Heart right ventricle (tissue), 16 donors: ENCODE measurements around the gene PAN3. TPM values are rescaled to one million over a fixed set of nuclear protein-coding genes. Genes with fewer than 3 reads are reported as not detected.

Experiments
- ATAC-seq, 8 donors: fragments of 200-7000 bp; cut with Tn5 transposase; one replicate each; pipeline ENCODE4 v1.9.1; 2020; ENCODE audit warnings: mild to moderate bottlenecking in 8 of 8, moderate library complexity in 8 of 8, moderate number of reproducible peaks in 1 of 8
- DNase-seq, 2 donors: peaks; one replicate each; pipeline ENCODE4 v3.0.0-alpha.2; 2020
- H3K27ac ChIP-seq, 10 donors: fragments of 200-600 bp; sonication (generic) in 2 of 10; one replicate each; pipeline versions ENCODE4 v1.5.0 to v1.8.0; 2020 to 2022; ENCODE audit warnings: mild to moderate bottlenecking in 3 of 10
- H3K27me3 ChIP-seq, 7 donors: fragments of 200-600 bp; one replicate each; pipeline ENCODE4 v1.8.0; 2021 to 2022; ENCODE audit warnings: mild to moderate bottlenecking in 2 of 7
- H3K36me3 ChIP-seq, 9 donors: fragments of 200-600 bp; sonication (generic) in 1 of 9; one replicate each; pipeline versions ENCODE4 v1.5.0 to v1.8.0; 2020 to 2022; ENCODE audit warnings: mild to moderate bottlenecking in 2 of 9
- H3K4me1 ChIP-seq, 9 donors: fragments of 200-600 bp; sonication (generic) in 1 of 9; one replicate each; pipeline versions ENCODE4 v1.5.0 to v1.8.0; 2020 to 2022; ENCODE audit warnings: mild to moderate bottlenecking in 4 of 9
- H3K4me3 ChIP-seq, 10 donors: fragments of 200-600 bp; sonication (generic) in 2 of 10; one replicate each; pipeline versions ENCODE4 v1.5.0 to v1.8.0; 2020 to 2022; ENCODE audit warnings: mild to moderate bottlenecking in 7 of 10, moderate library complexity in 2 of 10
- H3K9me3 ChIP-seq, 11 donors: fragments of 200-600 bp in 10 of 11; sonication (generic) in 2 of 11; one replicate each; pipeline versions ENCODE4 v1.5.0 to v1.8.0; 2013 to 2022; ENCODE audit warnings: mild to moderate bottlenecking in 2 of 11, control low read depth in 1 of 11, moderate library complexity in 1 of 11
- WGBS, 2 donors: extraction: QIAGEN DNeasy Blood & Tissue Kit; methylation state at CpG; one replicate each; pipeline ENCODE4 v1.1.7; 2013; ENCODE audit warnings: inconsistent platforms in 1 of 2; 5-methylcytosine and 5-hydroxymethylcytosine counted together
- intact Hi-C, 10 donors: fragments of 100-400 bp; cut with DNase I; formaldehyde crosslinking; loops; one replicate each; pipeline versions ENCODE4 v1.11.1 to v1.14.2; 2022
- polyA plus RNA-seq, 2 donors: library from polyadenylated mRNA; stranded (reverse); fragments of 200-250 nt; gene quantifications; one replicate each; pipeline ENCODE4 v1.2.3, GENCODE V29; 2013
- total RNA-seq, 10 donors: library from RNA; stranded (reverse); fragmentation: NEBNext Ultra II Directional in 3 of 10; extraction: Animal tissue kit (Norgen Biotek cat#: 25700) in 3 of 10; gene quantifications; one replicate each; pipeline versions ENCODE4 v1.2.1 to v1.2.4, GENCODE V29; 2021 to 2023
- TF ChIP-seq, protein P1 (sequence below), 9 donors: fragments of 200-600 bp; sonication (generic) in 2 of 9; IDR thresholded peaks; one replicate each; pipeline versions ENCODE4 v1.5.0 to v1.8.0; 2021 to 2022; ENCODE audit warnings: antibody characterized with exemption in 9 of 9, mild to moderate bottlenecking in 5 of 9, moderate library complexity in 1 of 9
- donor health status: Arrhythmogenic right ventricular cardiomyopathy.
- donor health status: ischemic (EF 13 %, LVEDD 7.1; RV severe dilation, severe dysfunction).
- donor health status: healthy with polysubstance abuse.
- donor health status: DM: no; HTN: yes; CAD: no.
- donor health status: DM: no; HTN: no; CAD: no.
- donor health status: ischemic (EF 25% LVEDD 6.9; RV normal size, moderate dysfunction).
- donor health status: ischemic (EF 25% LVEDD 5.7; RV mildly dilated, moderate dysfunction).
- donor health status: healthy.
- donor health status: DM: yes; HTN: yes; CAD: no.
- donor health status: Ischemic cardiomyopathy.
- donor health status: ischemic (EF 35%, LVEDD 5.7; RV mildly dilated, moderate dysfunction).
- donor health status: nonischemic (EF 11% LVEDD 7.7; RV severe dilation, severe dysfunction).
- donor health status: DM: yes; HTN: yes; CAD: no.
- donor health status: PGD.
- donor health status: ischemic (EF 29% LVEDD 5.4; RV normal size, mild dysfunction).
- donor health status: nonischemic (EF 23%, LVEDD 6.1; RV moderate dilation, normal function).

PAN3 gene
- total and polyA plus RNA-seq, 12 donors: 2.8 to 16.2 (median 10.8) TPM

DNA sequence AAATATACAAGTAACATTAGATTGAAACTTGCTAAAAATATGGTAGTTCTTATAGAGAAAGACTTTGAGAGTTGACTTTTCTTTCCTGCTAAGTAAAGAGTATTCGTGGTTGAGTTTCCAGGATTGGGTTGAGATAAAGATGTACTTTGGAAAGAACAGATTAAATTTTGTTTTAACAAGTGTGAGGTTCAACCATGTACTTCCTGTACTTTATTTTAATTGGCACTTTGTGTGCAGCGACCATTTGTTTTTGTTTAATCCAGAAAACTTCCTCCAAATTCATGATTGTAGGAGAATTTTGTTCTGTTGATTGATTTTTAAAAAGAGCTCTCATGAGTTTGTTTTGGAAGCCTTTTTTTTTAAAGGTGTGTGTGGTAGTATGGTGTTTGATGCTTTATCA, 46.9 kb downstream of the PAN3 start:
- intact Hi-C loops: no loop called here
- Histone ChIP-seq H3K9me3 (no peaks in the 10 kb centered on the region), H3K4me3 (no peak overlapping the region), H3K27me3 (no peaks in the 10 kb centered on the region), H3K27ac (peak overlapping the region in 2 of 10 donors; percentile 23 to 35), H3K4me1 (peaks cover 0 to 24% (median 8%) of the 10 kb centered on the region in 9 donors), H3K36me3 (peaks cover 0 to 28% (median 0%) of the 10 kb centered on the region in 9 donors)
- DNase-seq: no peak
- peak in 5 of 8 donors; percentile 28 to 69 (median 48) for ATAC-seq
- 28 to 49% methylated on average over 2 of the region's 2 CpGs for WGBS, 2 donors
- TF ChIP-seq, protein P1, sequence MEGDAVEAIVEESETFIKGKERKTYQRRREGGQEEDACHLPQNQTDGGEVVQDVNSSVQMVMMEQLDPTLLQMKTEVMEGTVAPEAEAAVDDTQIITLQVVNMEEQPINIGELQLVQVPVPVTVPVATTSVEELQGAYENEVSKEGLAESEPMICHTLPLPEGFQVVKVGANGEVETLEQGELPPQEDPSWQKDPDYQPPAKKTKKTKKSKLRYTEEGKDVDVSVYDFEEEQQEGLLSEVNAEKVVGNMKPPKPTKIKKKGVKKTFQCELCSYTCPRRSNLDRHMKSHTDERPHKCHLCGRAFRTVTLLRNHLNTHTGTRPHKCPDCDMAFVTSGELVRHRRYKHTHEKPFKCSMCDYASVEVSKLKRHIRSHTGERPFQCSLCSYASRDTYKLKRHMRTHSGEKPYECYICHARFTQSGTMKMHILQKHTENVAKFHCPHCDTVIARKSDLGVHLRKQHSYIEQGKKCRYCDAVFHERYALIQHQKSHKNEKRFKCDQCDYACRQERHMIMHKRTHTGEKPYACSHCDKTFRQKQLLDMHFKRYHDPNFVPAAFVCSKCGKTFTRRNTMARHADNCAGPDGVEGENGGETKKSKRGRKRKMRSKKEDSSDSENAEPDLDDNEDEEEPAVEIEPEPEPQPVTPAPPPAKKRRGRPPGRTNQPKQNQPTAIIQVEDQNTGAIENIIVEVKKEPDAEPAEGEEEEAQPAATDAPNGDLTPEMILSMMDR (IDR thresholded peaks at IDR 0.05): no peak

DNA sequence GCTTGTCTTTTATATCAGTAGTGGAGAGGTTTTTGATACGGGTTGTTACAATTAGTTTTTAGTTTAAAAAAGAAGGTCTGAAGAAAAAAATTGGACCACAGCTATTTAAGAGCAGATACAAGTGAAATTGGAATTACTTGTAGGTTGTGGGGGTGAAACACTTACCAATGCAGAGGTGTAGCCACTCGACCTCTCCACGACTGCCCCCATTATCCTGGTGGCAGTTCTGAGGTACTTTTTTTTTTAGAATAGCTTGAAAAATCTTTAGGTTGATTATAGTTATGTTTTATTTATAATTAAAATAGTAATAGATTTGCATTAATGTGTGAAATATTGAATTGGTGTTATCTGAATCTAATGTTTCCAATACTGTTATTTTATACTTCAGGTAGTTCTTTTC, 60.7 kb downstream of the PAN3 start:
- no peak for ATAC-seq
- Histone ChIP-seq H3K4me3 (no peak overlapping the region), H3K27me3 (no peaks in the 10 kb centered on the region), H3K36me3 (peaks cover 0 to 78% (median 2%) of the 10 kb centered on the region in 9 donors), H3K27ac (no peak overlapping the region), H3K4me1 (no peaks in the 10 kb centered on the region), H3K9me3 (no peaks in the 10 kb centered on the region)
- intact Hi-C loops: no loop called here
- TF ChIP-seq, protein P1 (IDR thresholded peaks at IDR 0.05): peak in 1 of 9 donors; percentile 12
- DNase-seq: no peak
- WGBS, 2 donors: 93 to 95% methylated on average over 3 of the region's 3 CpGs

DNA sequence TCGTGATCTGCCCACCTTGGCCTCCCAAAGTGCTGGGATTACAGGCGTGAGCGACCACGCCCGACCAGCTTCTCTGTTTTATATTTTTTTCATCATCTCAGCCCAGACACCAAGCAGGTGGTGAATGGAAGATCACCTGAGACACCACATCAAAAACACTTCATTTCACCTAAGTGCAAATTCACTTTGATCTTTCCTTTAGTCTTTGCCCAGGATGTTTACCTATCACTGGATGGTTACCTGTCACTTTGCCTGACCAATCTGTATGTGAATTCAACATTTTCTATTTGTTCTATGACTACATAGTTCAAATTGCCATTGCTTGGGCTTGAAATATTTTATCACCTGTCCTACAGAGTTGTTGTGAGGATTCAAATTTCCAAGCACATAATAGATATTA, 65.7 kb downstream of the PAN3 start:
- TF ChIP-seq, protein P1 (IDR thresholded peaks at IDR 0.05): no peak
- Histone ChIP-seq H3K36me3 (peaks cover 0 to 65% (median 6%) of the 10 kb centered on the region in 9 donors), H3K4me3 (no peak overlapping the region), H3K27me3 (no peaks in the 10 kb centered on the region), H3K9me3 (no peaks in the 10 kb centered on the region), H3K4me1 (no peaks in the 10 kb centered on the region), H3K27ac (no peak overlapping the region)
- DNase-seq (no peak), ATAC-seq (no peak)
- intact Hi-C loops: no loop called here
- 97% methylated on average over 5 of the region's 5 CpGs for WGBS, 2 donors

DNA sequence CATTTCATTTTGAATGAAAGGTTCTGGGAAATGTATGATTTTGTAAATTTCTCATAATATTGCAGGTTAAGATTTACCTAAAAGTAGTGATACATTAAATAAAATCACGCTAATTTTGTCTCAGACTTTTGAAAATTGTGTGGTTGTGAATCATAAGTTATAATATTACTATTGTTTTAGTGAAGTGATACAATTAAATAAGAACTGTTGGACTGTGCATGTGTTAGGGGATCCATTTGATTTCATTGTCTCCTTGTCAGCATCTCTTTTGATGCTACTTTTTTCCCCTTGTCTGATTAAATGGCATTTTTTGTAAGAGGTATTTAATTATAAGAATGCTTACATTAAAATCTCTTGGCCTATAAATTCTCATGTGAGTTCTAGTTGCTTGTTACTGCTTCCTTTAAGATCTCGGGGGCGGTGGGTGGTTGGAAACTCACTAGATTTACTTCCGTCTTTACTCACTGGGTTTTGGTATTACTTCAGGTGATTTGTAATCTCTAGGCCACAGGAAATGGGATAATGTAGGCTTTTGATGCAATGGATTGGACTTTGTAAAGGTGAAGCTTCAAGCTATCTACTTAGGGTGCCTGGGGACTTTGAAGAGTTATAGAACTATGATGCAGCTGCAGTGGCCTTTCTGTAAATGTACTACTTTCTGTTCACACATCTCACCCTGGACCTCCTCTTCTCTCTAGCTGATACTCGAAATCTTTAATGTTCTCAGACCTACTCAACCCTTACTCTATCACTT, 66.5 kb downstream of the PAN3 start:
- WGBS, 2 donors: 95 to 97% methylated on average over 5 of the region's 5 CpGs
- intact Hi-C loops: no loop called here
- Histone ChIP-seq H3K27ac (no peak overlapping the region), H3K4me3 (no peak overlapping the region), H3K4me1 (no peaks in the 10 kb centered on the region), H3K36me3 (peaks cover 0 to 66% (median 6%) of the 10 kb centered on the region in 9 donors), H3K9me3 (no peaks in the 10 kb centered on the region), H3K27me3 (no peaks in the 10 kb centered on the region)
- TF ChIP-seq, protein P1 (IDR thresholded peaks at IDR 0.05): no peak
- ATAC-seq (no peak), DNase-seq (no peak)
